Measurements from ENCODE around the gene ELF4. TPM values are rescaled to one million over a fixed set of nuclear protein-coding genes. Genes with fewer than 3 reads are reported as not detected.

Gene ELF4
- total and polyA plus RNA-seq, 3 donors from 2014 or later = 4.2 to 10.2 (median 5.0) TPM

- H3K9me3 ChIP-seq = no peaks in the 10 kb centered on the region
- TF ChIP-seq POLR2A (IDR thresholded peaks at IDR 0.05) (no peak), CTCF (IDR thresholded peaks at IDR 0.05) (no peak)
- 62 to 88% methylated on average over 1 to 6 of the region's 6 CpGs for WGBS, 2 donors
- no peaks in the 10 kb centered on the region for H3K36me3 ChIP-seq (ENCODE audit: low read depth, missing control alignments)
- no peak for DNase-seq
- H3K27me3 ChIP-seq = no peaks in the 10 kb centered on the region
- H3K4me1 ChIP-seq = no peaks in the 10 kb centered on the region
- H3K4me3 ChIP-seq = no peak overlapping the region
- H3K27ac ChIP-seq = no peak overlapping the region
- intact Hi-C loops (cut with DNase I; ENCODE audit: low total_unique reads) = no loop called here
Observed at GRCh38 chrX:130095249-130096030, 14.9 kb downstream of the ELF4 start.

- Histone ChIP-seq H3K9me3 (no peaks in the 10 kb centered on the region), H3K27me3 (no peaks in the 10 kb centered on the region), H3K36me3 (ENCODE audit: low read depth, missing control alignments) (no peaks in the 10 kb centered on the region), H3K4me3 (no peak overlapping the region), H3K27ac (no peak overlapping the region), H3K4me1 (no peaks in the 10 kb centered on the region)
- intact Hi-C loops (cut with DNase I; ENCODE audit: low total_unique reads) = no loop called here
- 77 to 93% methylated on average over 3 to 6 of the region's 8 CpGs for WGBS, 2 donors
- no peak for TF ChIP-seq POLR2A (IDR thresholded peaks at IDR 0.05)
- no peak for TF ChIP-seq CTCF (IDR thresholded peaks at IDR 0.05)
- DNase-seq = no peak
Observed at GRCh38 chrX:130094696-130095095, 15.6 kb downstream of the ELF4 start.

GRCh38 chrX:130093271-130093670 is 17.0 kb downstream of the ELF4 start:
- no peak for TF ChIP-seq POLR2A (IDR thresholded peaks at IDR 0.05)
- TF ChIP-seq CTCF (IDR thresholded peaks at IDR 0.05) = no peak
- WGBS, 2 donors = 95 to 100% methylated on average over 1 to 2 of the region's 2 CpGs
- no peak for DNase-seq
- Histone ChIP-seq H3K36me3 (ENCODE audit: low read depth, missing control alignments) (no peaks in the 10 kb centered on the region), H3K27me3 (no peaks in the 10 kb centered on the region), H3K9me3 (no peaks in the 10 kb centered on the region), H3K27ac (no peak overlapping the region), H3K4me3 (no peak overlapping the region), H3K4me1 (no peaks in the 10 kb centered on the region)
- intact Hi-C loops (cut with DNase I; ENCODE audit: low total_unique reads) = no loop called here

- H3K27ac ChIP-seq = no peak overlapping the region
- H3K4me3 ChIP-seq = no peak overlapping the region
- intact Hi-C loops (cut with DNase I; ENCODE audit: low total_unique reads) = no loop called here
- TF ChIP-seq CTCF (IDR thresholded peaks at IDR 0.05) = no peak
- TF ChIP-seq POLR2A (IDR thresholded peaks at IDR 0.05) = no peak
- no peaks in the 10 kb centered on the region for H3K9me3 ChIP-seq
- no peaks in the 10 kb centered on the region for H3K27me3 ChIP-seq
- no peak for DNase-seq
- 69 to 74% methylated on average over 3 to 5 of the region's 10 CpGs for WGBS, 2 donors
- H3K36me3 ChIP-seq (ENCODE audit: low read depth, missing control alignments) = no peaks in the 10 kb centered on the region
- H3K4me1 ChIP-seq = no peaks in the 10 kb centered on the region
Observed at GRCh38 chrX:130091980-130092522, 18.2 kb downstream of the ELF4 start.

- Histone ChIP-seq H3K4me3 (no peak overlapping the region), H3K36me3 (ENCODE audit: low read depth, missing control alignments) (no peaks in the 10 kb centered on the region), H3K9me3 (no peaks in the 10 kb centered on the region), H3K27ac (no peak overlapping the region), H3K4me1 (no peaks in the 10 kb centered on the region), H3K27me3 (no peaks in the 10 kb centered on the region)
- DNase-seq = no peak
- TF ChIP-seq POLR2A (IDR thresholded peaks at IDR 0.05) = no peak
- no peak for TF ChIP-seq CTCF (IDR thresholded peaks at IDR 0.05)
- intact Hi-C loops (cut with DNase I; ENCODE audit: low total_unique reads) = no loop called here
- 84 to 93% methylated on average over 3 of the region's 3 CpGs for WGBS, 2 donors
Observed at GRCh38 chrX:130090364-130090763, 19.9 kb downstream of the ELF4 start.

Data from testis (tissue), 3 donors.